AG08395 (cell line): ENCODE measurements around the gene TAOK1.
A peak's percentile ranks its signal among the peaks of the same experiment; 100 is the strongest.

Experiments
- DNase-seq: peaks from one replicate; pipeline ENCODE4 v3.0.0; 2012; ENCODE audit warnings: mixed read lengths, low spot score

Gene TAOK1

GRCh38 chr17:29583324-29584248 lies 193.4 kb downstream of the TAOK1 start:
- DNase-seq = no peak

- no peak for DNase-seq
Observed at GRCh38 chr17:29584452-29585079, 194.4 kb downstream of the TAOK1 start.

GRCh38 chr17:29585080-29585751 lies 195.1 kb downstream of the TAOK1 start:
- DNase-seq = no peak

- DNase-seq = no peak
Observed at GRCh38 chr17:29586676-29587469, 196.7 kb downstream of the TAOK1 start.

GRCh38 chr17:29587591-29587990 lies 197.4 kb downstream of the TAOK1 start:
- no peak for DNase-seq

GRCh38 chr17:29588017-29588561 lies 197.9 kb downstream of the TAOK1 start:
- DNase-seq = no peak

- no peak for DNase-seq
Observed at GRCh38 chr17:29588562-29589411, 198.6 kb downstream of the TAOK1 start.

GRCh38 chr17:29589524-29590410 lies 199.6 kb downstream of the TAOK1 start, which contains the start of gene GIT1:
TSS of gene GIT1 (minus strand) at chr17:29589648. CDS start at chr17:29589378, 270 bp downstream.
- peak; percentile 95 for DNase-seq

- peak; percentile 61 for DNase-seq
Observed at GRCh38 chr17:29590411-29591145, 200.4 kb downstream of the TAOK1 start.

- no peak for DNase-seq
Observed at GRCh38 chr17:29591146-29591736, 201.1 kb downstream of the TAOK1 start.

- DNase-seq = peak; percentile 89
Observed at GRCh38 chr17:29591737-29592608, 201.8 kb downstream of the TAOK1 start.

GRCh38 chr17:29592850-29593551 lies 202.8 kb downstream of the TAOK1 start, which contains the start of gene ANKRD13B:
TSS of gene ANKRD13B (plus strand) at chr17:29593132. CDS start at chr17:29593622, 490 bp downstream.
- DNase-seq = no peak

GRCh38 chr17:29593591-29594518 lies 203.7 kb downstream of the TAOK1 start:
- DNase-seq = no peak

GRCh38 chr17:29594519-29595090 lies 204.4 kb downstream of the TAOK1 start:
- DNase-seq = no peak
